ENCODE results near the gene LINC00237.

Gene LINC00237

GRCh38 chr20:21099751-21100577 is 6.2 kb downstream of the LINC00237 start:
- no peak for DNase-seq (ENCODE audit: low read depth in 2 of 2, low spot score in 1 of 2)

GRCh38 chr20:21096321-21097043 is 9.7 kb downstream of the LINC00237 start:
- DNase-seq (ENCODE audit: low read depth in 2 of 2, low spot score in 1 of 2) = no peak

- no peak for DNase-seq (ENCODE audit: low read depth in 2 of 2, low spot score in 1 of 2)
These were observed 13.4 kb downstream of the LINC00237 start for GRCh38 chr20:21092806-21093205.

- DNase-seq (ENCODE audit: low read depth in 2 of 2, low spot score in 1 of 2) = no peak
These were observed 15.4 kb downstream of the LINC00237 start for GRCh38 chr20:21090721-21091120.

GRCh38 chr20:21090111-21090618 is 16.0 kb downstream of the LINC00237 start:
- no peak for DNase-seq (ENCODE audit: low read depth in 2 of 2, low spot score in 1 of 2)

GRCh38 chr20:21089391-21089790 is 16.8 kb downstream of the LINC00237 start:
- no peak for DNase-seq (ENCODE audit: low read depth in 2 of 2, low spot score in 1 of 2)

GRCh38 chr20:21087862-21088540 is 18.2 kb downstream of the LINC00237 start:
- no peak for DNase-seq (ENCODE audit: low read depth in 2 of 2, low spot score in 1 of 2)

- no peak for DNase-seq (ENCODE audit: low read depth in 2 of 2, low spot score in 1 of 2)
These were observed 22.3 kb downstream of the LINC00237 start for GRCh38 chr20:21083825-21084325.

GRCh38 chr20:21082584-21082983 is 23.6 kb downstream of the LINC00237 start:
- DNase-seq (ENCODE audit: low read depth in 2 of 2, low spot score in 1 of 2) = no peak

GRCh38 chr20:21077809-21078345 is 28.3 kb downstream of the LINC00237 start:
- DNase-seq (ENCODE audit: low read depth in 2 of 2, low spot score in 1 of 2) = no peak

GRCh38 chr20:21076073-21076472 is 30.1 kb downstream of the LINC00237 start:
- DNase-seq (ENCODE audit: low read depth in 2 of 2, low spot score in 1 of 2) = no peak

- DNase-seq (ENCODE audit: low read depth in 2 of 2, low spot score in 1 of 2) = no peak
These were observed 30.7 kb downstream of the LINC00237 start for GRCh38 chr20:21075471-21075870.

- no peak for DNase-seq (ENCODE audit: low read depth in 2 of 2, low spot score in 1 of 2)
These were observed 31.4 kb downstream of the LINC00237 start for GRCh38 chr20:21074605-21075336.

GRCh38 chr20:21067255-21067654 is 38.9 kb downstream of the LINC00237 start:
- DNase-seq (ENCODE audit: low read depth in 2 of 2, low spot score in 1 of 2) = no peak

- DNase-seq (ENCODE audit: low read depth in 2 of 2, low spot score in 1 of 2) = no peak
These were observed 41.2 kb downstream of the LINC00237 start for GRCh38 chr20:21064924-21065323.

- DNase-seq (ENCODE audit: low read depth in 2 of 2, low spot score in 1 of 2) = no peak
These were observed 42.9 kb downstream of the LINC00237 start for GRCh38 chr20:21063276-21063675.

GRCh38 chr20:21053002-21053762 is 53.0 kb downstream of the LINC00237 start:
- DNase-seq (ENCODE audit: low read depth in 2 of 2, low spot score in 1 of 2) = no peak

GRCh38 chr20:21052686-21053001 is 53.5 kb downstream of the LINC00237 start:
- DNase-seq (ENCODE audit: low read depth in 2 of 2, low spot score in 1 of 2) = no peak

GRCh38 chr20:21052241-21052640 is 53.9 kb downstream of the LINC00237 start:
- DNase-seq (ENCODE audit: low read depth in 2 of 2, low spot score in 1 of 2) = no peak

GRCh38 chr20:21050710-21051109 is 55.4 kb downstream of the LINC00237 start:
- DNase-seq (ENCODE audit: low read depth in 2 of 2, low spot score in 1 of 2) = no peak

All from stimulated activated CD8-positive, alpha-beta memory T cell treated with anti-CD3 and anti-CD28 coated beads, Interleukin-4, amount 100 ng/mL, for 1 hour (primary cell).